NCI-H460 (cell line): ENCODE results near the gene TAS2R14. TPM values are rescaled to one million over a fixed set of nuclear protein-coding genes. Genes with fewer than 3 reads are reported as not detected.

Experiments used
- DNase-seq: peaks from one replicate; pipeline ENCODE4 v3.0.0-alpha.2; 2016; ENCODE audit warnings: low read depth; ENCODE audit errors: extremely low read depth
- total RNA-seq: library from RNA; depleted of rRNA; stranded (reverse); fragments of >200 nt; shearing (Covaris generic); gene quantifications from 2 replicates; pipeline ENCODE4 v1.2.3, GENCODE V29; 2014; rRNA removed

Gene TAS2R14
- total RNA-seq, 1 experiment from 2014 or later, result 2.0 TPM

DNA sequence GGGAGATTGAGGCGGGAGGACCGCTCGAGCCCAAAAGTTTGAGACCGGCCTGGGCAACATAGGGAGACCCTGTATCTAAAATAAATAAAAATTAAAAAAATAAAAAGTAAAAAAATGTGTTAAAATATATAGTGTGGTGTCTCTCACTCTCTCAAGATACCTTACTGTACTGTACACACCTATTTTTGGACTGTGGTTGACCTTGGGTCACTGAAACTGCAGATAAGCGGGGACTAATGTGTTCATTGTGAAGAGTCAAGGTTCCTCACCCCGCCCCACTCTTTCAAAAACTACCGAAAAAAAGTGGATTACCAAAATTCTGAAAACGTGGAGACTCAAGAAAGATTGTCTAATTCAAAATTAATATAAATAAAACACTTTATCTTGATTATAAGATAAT lies 28.7 kb downstream of the TAS2R14 start:
- DNase-seq, result no peak

- DNase-seq, result no peak
These were observed 29.6 kb downstream of the TAS2R14 start, which contains the start of gene TAS2R13 for GRCh38 chr12:10909462-10909861. Gene TAS2R13, minus strand, starts transcription at chr12:10909562. Its CDS starts 264 bp downstream, at chr12:10909298.

DNA sequence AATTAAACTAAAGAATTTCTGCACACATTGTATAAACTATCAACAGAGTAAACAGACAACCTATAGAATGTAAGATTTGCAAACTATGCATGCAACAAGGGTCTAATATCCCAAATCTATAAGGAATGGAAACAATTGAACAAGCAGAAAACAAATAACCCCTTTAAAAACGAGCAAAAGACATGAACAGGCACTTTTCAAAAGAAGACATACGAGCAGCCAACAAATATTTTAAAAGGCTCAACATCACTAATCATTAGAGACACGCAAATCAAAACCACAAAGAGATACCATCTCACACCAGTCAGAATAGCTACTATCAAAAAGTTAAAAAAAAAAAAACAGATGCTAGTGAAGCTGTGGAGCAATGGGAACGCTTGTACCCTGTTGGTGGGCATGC lies 34.4 kb downstream of the TAS2R14 start:
- DNase-seq, result no peak

DNA sequence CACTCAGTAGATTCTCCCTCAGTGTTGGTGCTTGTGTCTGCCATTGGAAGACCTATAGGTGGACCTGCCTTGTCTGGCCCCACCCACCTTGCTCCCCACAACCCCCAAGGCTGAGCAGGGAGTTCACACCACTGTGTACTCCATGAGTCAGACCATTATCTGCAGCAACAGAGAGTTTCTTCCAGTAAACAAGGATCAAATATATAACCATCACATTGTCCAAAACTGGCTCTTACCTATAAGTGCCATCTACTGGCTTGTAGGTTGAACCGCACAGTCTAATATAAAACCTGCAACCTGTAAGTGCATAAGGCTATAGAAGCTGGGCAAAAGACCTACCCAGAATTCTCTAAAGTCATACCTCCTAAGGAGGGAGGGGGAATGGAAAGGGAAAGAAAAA lies 37.6 kb downstream of the TAS2R14 start:
- no peak for DNase-seq

DNA sequence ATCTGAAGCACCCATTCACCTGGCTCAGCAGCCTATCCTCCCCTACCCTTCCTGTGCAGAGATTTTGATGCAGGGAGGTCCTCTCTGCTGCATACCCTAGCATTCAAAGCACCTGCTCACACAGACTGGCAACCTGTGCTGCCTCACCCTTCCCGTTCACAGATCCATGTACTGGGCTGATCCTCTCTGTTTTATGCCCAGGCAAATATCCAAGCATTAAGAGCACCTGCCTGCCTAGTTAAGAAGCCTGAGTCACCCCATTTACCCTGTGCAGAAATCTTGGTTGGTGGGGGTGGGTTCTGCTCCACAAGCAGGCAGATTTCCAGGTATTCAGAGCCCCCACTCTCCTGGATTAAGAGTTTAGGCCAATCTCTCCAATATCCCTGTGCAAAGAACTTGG lies 38.1 kb downstream of the TAS2R14 start:
- no peak for DNase-seq

- DNase-seq, result no peak
These were observed 38.5 kb downstream of the TAS2R14 start for GRCh38 chr12:10900530-10900929.

DNA sequence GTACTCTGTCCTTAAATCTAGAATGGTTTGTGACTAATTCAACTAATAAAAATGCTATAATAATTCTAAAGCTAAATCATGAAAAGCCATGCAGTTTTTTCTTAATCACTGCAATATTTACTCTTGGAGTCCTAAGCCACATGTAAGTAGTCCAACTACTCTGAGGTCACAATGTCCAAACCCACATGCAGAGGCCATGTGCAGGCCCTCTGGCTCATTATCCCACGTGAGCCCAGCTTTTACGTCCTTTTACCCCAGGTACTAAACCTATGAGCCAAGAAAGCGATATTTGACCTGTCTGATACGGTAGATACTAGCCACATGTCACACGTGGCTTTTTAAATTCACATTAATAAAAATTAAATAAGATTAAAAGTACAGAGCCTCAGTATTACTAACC lies 42.2 kb downstream of the TAS2R14 start:
- no peak for DNase-seq

DNA sequence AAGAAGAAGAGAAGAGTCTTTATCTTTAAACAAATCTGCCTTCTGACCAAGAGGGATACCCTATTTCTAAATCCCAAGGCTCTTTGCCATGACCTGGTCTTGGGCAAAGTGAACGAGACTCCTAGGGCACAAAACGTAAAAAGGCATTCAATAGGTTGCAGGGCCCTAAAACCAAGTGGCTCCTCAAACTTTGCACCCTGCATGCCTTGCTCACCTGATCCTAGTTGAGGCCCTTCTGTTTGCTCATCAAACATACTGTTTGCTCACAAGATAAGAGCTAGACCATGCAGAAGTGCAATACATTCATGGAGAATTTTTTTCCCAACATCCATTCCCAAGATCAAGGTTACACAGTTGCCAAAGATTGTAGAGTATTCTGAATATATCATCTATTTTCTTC lies 47.1 kb downstream of the TAS2R14 start:
- no peak for DNase-seq

DNA sequence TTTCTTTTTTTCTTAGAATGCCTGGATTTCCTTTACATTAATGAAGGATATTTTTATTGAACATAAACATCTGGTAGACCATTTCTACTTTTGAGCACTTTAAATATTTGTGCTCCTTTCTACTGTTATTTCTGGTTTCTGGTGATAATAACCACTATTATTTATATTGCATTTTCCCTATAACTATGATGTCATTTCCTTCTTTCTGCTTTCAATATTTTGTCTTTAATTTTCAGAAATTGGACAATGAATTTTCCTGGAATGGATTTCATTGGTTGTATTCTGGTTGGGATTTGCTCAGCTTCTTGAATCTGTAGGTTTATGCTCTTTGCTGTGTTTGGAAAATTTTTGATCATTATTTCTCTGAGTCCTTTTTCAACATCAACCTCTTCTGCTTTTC lies 49.8 kb downstream of the TAS2R14 start:
- no peak for DNase-seq

Other genes with a start within 250 kb of the TAS2R14 start
- gene YBX3, start 215.9 kb downstream of the TAS2R14 start, total RNA-seq, result 193 and 216 TPM in 2 replicates
- not detected in 2 replicates for gene TAS2R7, start 136.6 kb downstream of the TAS2R14 start, total RNA-seq
- not detected in 2 replicates for gene TAS2R8, start 132.0 kb downstream of the TAS2R14 start, total RNA-seq
- gene TAS2R9, start 129.1 kb downstream of the TAS2R14 start, total RNA-seq, result not detected in 2 replicates
- 0.25 TPM in 1 of 2 replicates, not detected in the other for gene TAS2R10, start 112.9 kb downstream of the TAS2R14 start, total RNA-seq
- 2.2 and 4.5 TPM in 2 replicates for gene PRR4, start 89.8 kb downstream of the TAS2R14 start, total RNA-seq
- gene PRH1, start 55.0 kb downstream of the TAS2R14 start, total RNA-seq, result 4.0 and 5.0 TPM in 2 replicates
- 0.35 and 0.87 TPM in 2 replicates for gene TAS2R13, start 29.7 kb downstream of the TAS2R14 start, total RNA-seq
- gene PRH2, start 10.0 kb downstream of the TAS2R14 start, total RNA-seq, result not detected in 2 replicates
- 0.43 and 1.9 TPM in 2 replicates for gene TAS2R50, start 47.6 kb upstream of the TAS2R14 start, total RNA-seq
- 0.84 and 1.8 TPM in 2 replicates for gene TAS2R20, start 59.0 kb upstream of the TAS2R14 start, total RNA-seq
- gene TAS2R19, start 83.4 kb upstream of the TAS2R14 start, total RNA-seq, result 1.8 and 1.9 TPM in 2 replicates
- gene TAS2R31, start 92.1 kb upstream of the TAS2R14 start, total RNA-seq, result 1.7 and 2.7 TPM in 2 replicates
- gene TAS2R46, start 123.0 kb upstream of the TAS2R14 start, total RNA-seq, result 0.49 and 1.6 TPM in 2 replicates
- not detected in 2 replicates for gene TAS2R43, start 153.1 kb upstream of the TAS2R14 start, total RNA-seq
- gene TAS2R30, start 195.4 kb upstream of the TAS2R14 start, total RNA-seq, result 1.4 and 1.8 TPM in 2 replicates
- gene SMIM10L1, start 231.9 kb upstream of the TAS2R14 start, total RNA-seq, result 9.3 and 9.7 TPM in 2 replicates
- not detected in 2 replicates for gene TAS2R42, start 247.7 kb upstream of the TAS2R14 start, total RNA-seq